ENCODE measurements around the gene OBSL1. TPM values are rescaled to one million over a fixed set of nuclear protein-coding genes. Genes with fewer than 3 reads are reported as not detected.

Gene OBSL1
- total and polyA plus RNA-seq, 10 of the 15 experiments (the other 5 are each of a cell fraction or from before 2014, with no cell fraction given), result 0.14 to 0.77 TPM; not detected in 8

DNA sequence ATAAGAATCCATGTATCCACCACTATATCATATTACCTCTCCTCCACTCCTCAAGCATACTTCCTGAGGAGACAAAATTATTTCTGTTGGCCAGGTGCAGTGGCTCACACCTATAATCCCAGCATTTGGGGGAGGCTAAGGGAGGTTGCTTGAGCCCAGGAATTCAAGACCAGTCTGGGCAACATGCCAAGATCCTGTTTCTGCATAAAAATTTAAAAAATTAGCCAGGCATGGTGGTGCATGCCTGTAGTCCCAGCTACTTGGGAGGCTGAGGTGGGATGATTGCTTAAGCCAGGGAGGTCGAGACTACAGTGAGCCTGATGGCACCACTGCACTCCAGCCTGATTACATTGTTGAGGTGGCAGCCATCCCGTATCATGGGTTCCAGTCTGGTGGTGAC, 10.0 kb upstream of the OBSL1 start:
- WGBS (ENCODE audit: insufficient coverage, insufficient replicate concordance, low lambda C conversion rate, missing lambda C conversion rate), result 30% methylated on average over 2 of the region's 2 CpGs
- no peak for TF ChIP-seq SUPT20H (IDR thresholded peaks at IDR 0.05; ENCODE audit: borderline replicate concordance, control insufficient read depth, low read depth, low read length)
- TF ChIP-seq MTA2 (IDR thresholded peaks at IDR 0.05; ENCODE audit: low read depth), result no peak
- TF ChIP-seq RAD51 (IDR thresholded peaks at IDR 0.05), result no peak
- no peak for TF ChIP-seq HDAC6 (IDR thresholded peaks at IDR 0.05; ENCODE audit: unreplicated experiment)
- TF ChIP-seq FOXK2 (IDR thresholded peaks at IDR 0.05), result no peak
- SMC1A ChIA-PET (ENCODE audit: uncharacterized antibody, unreplicated experiment), result no interaction called here
- POLR2A ChIA-PET, result no interaction called here
- Histone ChIP-seq H3K79me2 (ENCODE audit: control insufficient read depth, insufficient read depth, low read length) (no peaks in the 10 kb centered on the region), H4K20me1 (ENCODE audit: control insufficient read depth, insufficient read depth) (no peaks in the 10 kb centered on the region), H3K36me3 (ENCODE audit: control insufficient read depth in 2 of 2, insufficient read depth in 2 of 2, low read length in 1 of 2) (no peaks in the 10 kb centered on the region), H2AFZ (ENCODE audit: control insufficient read depth, low read depth, low read length) (no peak overlapping the region), H3K27ac (ENCODE audit: control insufficient read depth, insufficient read depth) (no peak overlapping the region), H3K9me3 (replicated peaks; ENCODE audit: control insufficient read depth, insufficient read depth, low read length) (no peaks in the 10 kb centered on the region), H3K4me3 (no peak overlapping the region), H3K9ac (ENCODE audit: control insufficient read depth, insufficient read depth, low read length) (no peak overlapping the region), H3K4me1 (ENCODE audit: control insufficient read depth, insufficient read depth, low read length) (no peaks in the 10 kb centered on the region), H3K27me3 (replicated peaks in 1 of 2; ENCODE audit: control insufficient read depth in 2 of 2, insufficient read depth in 2 of 2, low read length in 1 of 2) (peaks cover 1 to 3% of the 10 kb centered on the region in 2 experiments; a peak in 2 of 4 replicates), H3K4me2 (ENCODE audit: control insufficient read depth, insufficient read depth) (no peak overlapping the region)
- FAIRE-seq (no peak), ATAC-seq (no peak), DNase-seq (ENCODE audit: low read depth, low spot score) (no peak)
- intact Hi-C loops (cut with micrococcal nuclease; ENCODE audit: unreplicated experiment) (no loop called here), in situ Hi-C loops (cut with MboI) (no loop called here)
- CTCF ChIA-PET, result interaction anchor here (0.6 to 1.2 kb wide), 3 partner anchors 21 to 213 kb away, joined by 3 to 4 read pairs (median 3); no protein-coding TSS in a partner anchor
- no TSS peak for BruUV-seq (replicated peaks)
- RAD21 ChIA-PET (ENCODE audit: unreplicated experiment), result no interaction called here

DNA sequence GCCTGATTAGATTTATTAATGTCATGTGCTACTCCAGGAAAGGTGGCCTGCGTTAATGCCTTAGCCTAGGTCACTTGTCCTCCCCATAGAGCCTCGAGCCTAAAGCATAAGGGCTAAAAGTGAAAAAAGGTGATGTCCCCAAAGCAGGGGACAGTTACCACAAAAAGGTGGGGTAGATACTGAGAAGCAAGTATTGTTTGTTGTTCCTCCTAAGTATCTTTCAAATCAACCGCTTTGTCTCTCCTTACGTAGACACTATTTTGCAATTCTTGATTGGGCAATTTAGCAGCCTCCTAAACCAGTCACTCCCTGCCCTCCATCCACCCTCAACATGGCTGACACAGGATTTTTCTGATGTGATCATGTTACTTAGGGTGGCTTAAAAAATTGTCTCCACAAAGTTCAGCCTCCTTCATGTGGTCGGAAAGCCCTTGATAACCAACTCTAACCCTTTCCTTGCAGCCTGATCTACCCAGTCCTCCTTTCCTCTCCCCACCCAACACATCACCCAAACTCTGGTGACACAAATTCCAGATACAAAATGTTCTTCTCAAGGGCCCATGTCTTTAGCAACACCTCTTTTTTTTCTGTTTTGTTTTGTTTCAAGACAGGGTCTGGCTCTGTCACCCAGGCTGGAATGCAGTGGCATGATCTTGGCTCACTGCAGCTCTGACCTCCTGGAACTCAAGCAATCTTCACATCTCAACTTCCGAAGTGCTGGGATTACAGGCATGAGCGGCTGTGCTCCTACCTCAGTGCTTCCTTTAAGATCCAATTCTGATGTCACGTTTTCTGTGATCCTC, 7.7 kb upstream of the OBSL1 start:
- Histone ChIP-seq H3K27ac (ENCODE audit: control insufficient read depth, insufficient read depth) (no peak overlapping the region), H3K4me1 (ENCODE audit: control insufficient read depth, insufficient read depth, low read length) (no peaks in the 10 kb centered on the region), H3K27me3 (replicated peaks in 1 of 2; ENCODE audit: control insufficient read depth in 2 of 2, insufficient read depth in 2 of 2, low read length in 1 of 2) (peaks cover 1 to 3% of the 10 kb centered on the region in 2 experiments; a peak in 2 of 4 replicates), H2AFZ (ENCODE audit: control insufficient read depth, low read depth, low read length) (no peak overlapping the region), H3K4me2 (ENCODE audit: control insufficient read depth, insufficient read depth) (no peak overlapping the region), H3K9ac (ENCODE audit: control insufficient read depth, insufficient read depth, low read length) (no peak overlapping the region), H3K36me3 (ENCODE audit: control insufficient read depth in 2 of 2, insufficient read depth in 2 of 2, low read length in 1 of 2) (no peaks in the 10 kb centered on the region), H3K79me2 (ENCODE audit: control insufficient read depth, insufficient read depth, low read length) (no peaks in the 10 kb centered on the region), H3K9me3 (replicated peaks; ENCODE audit: control insufficient read depth, insufficient read depth, low read length) (no peaks in the 10 kb centered on the region), H4K20me1 (ENCODE audit: control insufficient read depth, insufficient read depth) (no peaks in the 10 kb centered on the region), H3K4me3 (no peak overlapping the region)
- 49% methylated on average over 8 of the region's 8 CpGs for WGBS (ENCODE audit: insufficient coverage, insufficient replicate concordance, low lambda C conversion rate, missing lambda C conversion rate)
- intact Hi-C loops (cut with micrococcal nuclease; ENCODE audit: unreplicated experiment) (no loop called here), in situ Hi-C loops (cut with MboI) (no loop called here)
- ChIA-PET RAD21 (ENCODE audit: unreplicated experiment) (no interaction called here), CTCF (no interaction called here), SMC1A (ENCODE audit: uncharacterized antibody, unreplicated experiment) (no interaction called here), POLR2A (interaction anchor here (0.6 kb wide), 1 partner anchor 55 kb away, joined by 4 read pairs; no protein-coding TSS in a partner anchor)
- no peak for FAIRE-seq
- TF ChIP-seq NFXL1 (IDR thresholded peaks at IDR 0.05; ENCODE audit: borderline replicate concordance), result no peak
- TF ChIP-seq SPI1 (IDR thresholded peaks at IDR 0.05; ENCODE audit: borderline replicate concordance, insufficient read depth, low read depth, low read length), result no peak
- TF ChIP-seq MLLT1 (IDR thresholded peaks at IDR 0.05), result no peak
- TF ChIP-seq EED (IDR thresholded peaks at IDR 0.05; ENCODE audit: low read depth), result no peak
- TF ChIP-seq BCL11A (IDR thresholded peaks at IDR 0.05; ENCODE audit: low read depth, low read length), result no peak
- TF ChIP-seq ZBTB33 (IDR thresholded peaks at IDR 0.05), result no peak
- TF ChIP-seq FOS (IDR thresholded peaks at IDR 0.05; ENCODE audit: borderline replicate concordance, extremely low read depth, insufficient read length), result no peak
- no peak for TF ChIP-seq NFIC (IDR thresholded peaks at IDR 0.05; ENCODE audit: low read depth, low read length)
- no peak for TF ChIP-seq POLR2AphosphoS5 (IDR thresholded peaks at IDR 0.05; ENCODE audit: low read length)
- no TSS peak for BruUV-seq (replicated peaks)
- no peak for ATAC-seq
- no peak for DNase-seq (ENCODE audit: low read depth, low spot score)
